Ureter (tissue), 1 donor: ENCODE measurements around the gene C1QTNF1. TPM values are rescaled to one million over a fixed set of nuclear protein-coding genes. Genes with fewer than 3 reads are reported as not detected.

Experiments used
- DNase-seq: peaks from one replicate; pipeline ENCODE4 v3.0.0-alpha.2; 2020; ENCODE audit warnings: low spot score
- total RNA-seq: library from RNA; stranded (reverse); gene quantifications from one replicate; pipeline ENCODE4 v1.2.4, GENCODE V29; 2023
- donor health status: DM: yes; HTN: yes; CAD: no.

C1QTNF1 gene
- total RNA-seq, 1 donor from 2014 or later: 108 TPM

GRCh38 chr17:79079421-79080200 lies 55.6 kb downstream of the C1QTNF1 start:
- no peak for DNase-seq

- no peak for DNase-seq
Measured at GRCh38 chr17:79080349-79080748, 56.4 kb downstream of the C1QTNF1 start.

- no peak for DNase-seq
Measured at GRCh38 chr17:79080761-79081290, 56.9 kb downstream of the C1QTNF1 start.

GRCh38 chr17:79081571-79082276 lies 57.8 kb downstream of the C1QTNF1 start:
- no peak for DNase-seq

- DNase-seq: no peak
Measured at GRCh38 chr17:79082311-79083190, 58.6 kb downstream of the C1QTNF1 start.

- DNase-seq: no peak
Measured at GRCh38 chr17:79083191-79083971, 59.4 kb downstream of the C1QTNF1 start.

GRCh38 chr17:79084291-79085153 lies 60.6 kb downstream of the C1QTNF1 start:
- DNase-seq: no peak

GRCh38 chr17:79085154-79085920 lies 61.4 kb downstream of the C1QTNF1 start:
- no peak for DNase-seq

GRCh38 chr17:79085921-79086551 lies 62.1 kb downstream of the C1QTNF1 start:
- DNase-seq: no peak

GRCh38 chr17:79086609-79087427 lies 62.8 kb downstream of the C1QTNF1 start:
- DNase-seq: no peak

- peak; percentile 79 for DNase-seq
Measured at GRCh38 chr17:79087428-79088143, 63.6 kb downstream of the C1QTNF1 start.

GRCh38 chr17:79088247-79088996 lies 64.5 kb downstream of the C1QTNF1 start:
- DNase-seq: no peak

- no peak for DNase-seq
Measured at GRCh38 chr17:79088997-79089328, 65.0 kb downstream of the C1QTNF1 start.

- DNase-seq: no peak
Measured at GRCh38 chr17:79089720-79090442, 65.9 kb downstream of the C1QTNF1 start.

- no peak for DNase-seq
Measured at GRCh38 chr17:79090443-79091225, 66.7 kb downstream of the C1QTNF1 start.
